Omental fat pad (tissue), 4 donors: ENCODE results near the gene ZFP90. TPM values are rescaled to one million over a fixed set of nuclear protein-coding genes. Genes with fewer than 3 reads are reported as not detected.
"Not testable (repeated sequence)": the region's sequence is repeated elsewhere in the genome, so short reads cannot be mapped to it uniquely, and the experiment has no call there.

Experiments
- ATAC-seq: fragments of 150-250 bp; one replicate; pipeline ENCODE4 v1.9.1; 2016; ENCODE audit warnings: mild to moderate bottlenecking, moderate library complexity; ENCODE audit not compliant: low FRiP score
- DNase-seq: peaks from one replicate; pipeline ENCODE4 v3.0.0-alpha.2; 2019; ENCODE audit warnings: low spot score
- total RNA-seq, 4 donors: library from RNA; depleted of rRNA; stranded (reverse); fragments of >200 nt; gene quantifications; one replicate each; pipeline ENCODE4 v1.1.0, GENCODE V29; 2016
- TF ChIP-seq, protein P1 (sequence below), 3 donors: fragments of 450-650 bp; IDR thresholded peaks; one replicate each; pipeline ENCODE4 v1.5.1; 2016 to 2017; ENCODE audit warnings: antibody characterized with exemption in 3 of 3, mild to moderate bottlenecking in 3 of 3, moderate library complexity in 2 of 3

The ZFP90 gene
- total RNA-seq, 4 donors from 2014 or later: 12.8 to 44.1 (median 18.3) TPM

DNA sequence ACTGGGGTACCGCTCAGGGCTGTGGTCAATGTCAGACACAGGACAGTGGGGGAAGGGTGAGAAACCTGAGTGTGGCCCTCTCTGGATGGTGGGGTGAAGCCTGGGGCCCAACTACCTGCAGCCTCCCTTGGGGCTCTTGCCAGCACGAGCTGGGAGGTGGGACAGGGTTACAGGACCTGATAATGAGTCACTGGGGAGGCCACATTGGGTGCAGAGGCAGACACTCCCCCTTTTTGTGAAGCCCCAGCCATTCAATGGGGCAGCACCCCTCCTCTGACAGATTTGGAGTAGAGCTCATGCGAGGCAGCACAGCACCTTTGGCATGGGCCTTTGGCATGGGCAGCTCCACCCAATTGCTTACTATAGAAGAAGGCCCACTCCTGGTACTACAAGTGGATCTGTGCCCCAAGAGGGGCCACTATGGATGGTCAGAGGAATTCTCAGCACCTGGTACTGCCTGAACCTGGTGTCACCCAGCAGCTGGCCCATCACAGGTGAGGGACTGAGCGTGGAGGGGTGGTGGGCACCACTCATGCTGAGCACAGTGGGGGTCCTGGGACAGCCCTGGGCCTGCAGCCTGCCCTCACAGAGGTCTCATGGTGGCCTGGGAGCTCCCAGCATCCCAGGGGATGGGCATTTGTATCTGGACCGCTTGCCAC lies 45.5 kb upstream of the ZFP90 start:
- TF ChIP-seq, protein P1, sequence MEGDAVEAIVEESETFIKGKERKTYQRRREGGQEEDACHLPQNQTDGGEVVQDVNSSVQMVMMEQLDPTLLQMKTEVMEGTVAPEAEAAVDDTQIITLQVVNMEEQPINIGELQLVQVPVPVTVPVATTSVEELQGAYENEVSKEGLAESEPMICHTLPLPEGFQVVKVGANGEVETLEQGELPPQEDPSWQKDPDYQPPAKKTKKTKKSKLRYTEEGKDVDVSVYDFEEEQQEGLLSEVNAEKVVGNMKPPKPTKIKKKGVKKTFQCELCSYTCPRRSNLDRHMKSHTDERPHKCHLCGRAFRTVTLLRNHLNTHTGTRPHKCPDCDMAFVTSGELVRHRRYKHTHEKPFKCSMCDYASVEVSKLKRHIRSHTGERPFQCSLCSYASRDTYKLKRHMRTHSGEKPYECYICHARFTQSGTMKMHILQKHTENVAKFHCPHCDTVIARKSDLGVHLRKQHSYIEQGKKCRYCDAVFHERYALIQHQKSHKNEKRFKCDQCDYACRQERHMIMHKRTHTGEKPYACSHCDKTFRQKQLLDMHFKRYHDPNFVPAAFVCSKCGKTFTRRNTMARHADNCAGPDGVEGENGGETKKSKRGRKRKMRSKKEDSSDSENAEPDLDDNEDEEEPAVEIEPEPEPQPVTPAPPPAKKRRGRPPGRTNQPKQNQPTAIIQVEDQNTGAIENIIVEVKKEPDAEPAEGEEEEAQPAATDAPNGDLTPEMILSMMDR (IDR thresholded peaks at IDR 0.05): no peak
- no peak for DNase-seq

DNA sequence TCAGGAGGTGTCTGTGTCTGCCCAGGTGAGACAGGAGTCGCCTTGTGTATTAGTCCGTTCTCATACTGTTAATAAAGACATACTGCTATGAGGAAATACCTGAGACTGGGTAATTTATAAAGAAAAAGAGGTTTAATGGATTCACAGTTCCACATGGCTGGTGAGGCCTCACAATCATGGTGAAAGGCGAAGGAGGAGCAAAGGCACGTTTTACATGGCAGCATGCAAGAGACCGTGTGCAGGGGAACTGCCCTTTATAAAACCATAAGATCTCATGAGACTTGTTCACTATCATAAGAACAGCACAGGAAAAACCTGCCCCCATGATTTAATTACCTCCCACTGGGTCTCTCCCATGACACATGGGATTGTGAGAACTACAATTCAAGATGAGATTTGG lies 44.8 kb upstream of the ZFP90 start:
- ATAC-seq, DNase-seq: not testable (repeated sequence)

More for the DNA sequence above, 45.5 kb upstream of the ZFP90 start:
- ATAC-seq: no peak

DNA sequence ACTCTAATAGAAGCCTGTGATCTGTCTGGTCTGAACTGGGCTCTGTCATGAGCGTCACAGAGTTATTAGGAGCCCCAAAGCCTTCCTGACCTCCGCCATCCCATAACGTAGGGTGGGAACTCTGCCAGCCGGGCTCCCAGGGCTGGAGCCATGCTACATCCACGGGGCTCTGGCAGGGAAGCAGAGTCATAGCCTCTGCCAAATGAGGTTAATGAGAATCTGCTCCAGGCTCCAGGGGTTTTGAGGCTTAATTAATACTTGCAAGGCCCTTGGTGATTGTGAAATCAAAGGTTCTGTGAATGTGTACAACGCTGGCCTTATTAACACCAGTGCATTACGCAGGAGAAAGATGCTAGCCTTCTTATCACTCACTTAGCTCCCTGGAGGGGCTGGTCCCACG lies 42.4 kb upstream of the ZFP90 start:
- DNase-seq (no peak), ATAC-seq (no peak)
- TF ChIP-seq, protein P1 (IDR thresholded peaks at IDR 0.05): no peak

DNA sequence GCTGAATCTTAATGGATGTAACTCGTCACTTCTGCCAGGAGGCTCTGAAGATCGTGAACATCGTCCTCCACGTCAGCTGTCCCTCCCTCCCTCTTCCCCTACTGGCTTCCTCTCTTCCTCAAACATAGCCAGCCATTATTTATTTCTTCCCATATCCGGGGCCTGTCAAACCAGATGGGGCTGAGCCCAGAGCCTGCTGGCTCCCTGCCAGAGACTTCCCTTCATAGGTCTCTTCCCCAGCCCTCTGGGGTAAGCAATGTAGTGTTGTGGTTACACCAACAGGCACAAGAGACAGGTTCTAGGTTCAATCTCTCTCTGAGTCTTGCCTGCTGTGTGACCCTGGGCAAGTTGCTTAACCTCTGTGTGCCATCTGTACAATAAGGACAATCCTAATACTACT lies 40.1 kb upstream of the ZFP90 start:
- ATAC-seq (no peak), DNase-seq (no peak)
- TF ChIP-seq, protein P1 (IDR thresholded peaks at IDR 0.05): no peak

DNA sequence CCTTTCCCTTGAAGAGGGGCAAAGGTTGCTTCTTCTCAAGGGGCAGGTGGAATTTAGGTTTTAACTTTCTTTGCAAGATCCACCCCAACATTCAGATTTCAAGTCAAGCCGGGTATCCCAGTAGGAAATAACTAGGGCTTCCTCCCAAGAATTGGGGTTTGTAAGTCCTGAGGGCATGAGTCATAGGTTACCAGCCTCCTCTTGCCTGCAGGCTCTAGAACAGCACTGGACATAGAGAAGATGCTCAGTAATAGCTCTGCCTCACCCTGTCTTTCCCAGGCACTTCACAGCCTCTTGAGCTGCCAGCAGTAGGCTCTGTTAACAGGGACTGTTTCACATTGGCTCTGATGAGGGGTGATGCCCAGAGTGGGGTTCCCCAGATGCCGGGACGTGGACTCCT lies 35.8 kb upstream of the ZFP90 start:
- TF ChIP-seq, protein P1 (IDR thresholded peaks at IDR 0.05): no peak
- ATAC-seq (peak; percentile 45), DNase-seq (no peak)

DNA sequence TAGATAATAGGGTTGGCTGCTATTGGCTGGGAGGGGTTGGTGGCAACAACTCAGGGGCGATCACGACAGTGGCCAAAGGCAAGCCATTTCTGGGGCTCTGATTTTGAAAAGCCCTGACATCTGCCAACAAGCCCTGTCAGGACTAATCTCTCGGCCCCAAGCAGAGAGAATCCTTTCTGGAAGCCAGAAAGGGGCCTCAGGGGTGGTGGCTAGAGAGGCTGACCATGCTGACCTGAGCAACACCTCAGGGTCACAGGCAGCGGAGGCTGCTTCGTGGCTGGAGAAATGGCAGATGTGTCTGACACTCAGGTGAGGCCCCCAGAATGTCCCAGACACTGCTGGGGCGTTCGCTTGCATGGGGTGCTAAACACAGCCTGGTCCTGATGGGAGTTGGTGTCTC lies 35.0 kb upstream of the ZFP90 start:
- ATAC-seq (no peak), DNase-seq (no peak)
- TF ChIP-seq, protein P1 (IDR thresholded peaks at IDR 0.05): no peak

DNA sequence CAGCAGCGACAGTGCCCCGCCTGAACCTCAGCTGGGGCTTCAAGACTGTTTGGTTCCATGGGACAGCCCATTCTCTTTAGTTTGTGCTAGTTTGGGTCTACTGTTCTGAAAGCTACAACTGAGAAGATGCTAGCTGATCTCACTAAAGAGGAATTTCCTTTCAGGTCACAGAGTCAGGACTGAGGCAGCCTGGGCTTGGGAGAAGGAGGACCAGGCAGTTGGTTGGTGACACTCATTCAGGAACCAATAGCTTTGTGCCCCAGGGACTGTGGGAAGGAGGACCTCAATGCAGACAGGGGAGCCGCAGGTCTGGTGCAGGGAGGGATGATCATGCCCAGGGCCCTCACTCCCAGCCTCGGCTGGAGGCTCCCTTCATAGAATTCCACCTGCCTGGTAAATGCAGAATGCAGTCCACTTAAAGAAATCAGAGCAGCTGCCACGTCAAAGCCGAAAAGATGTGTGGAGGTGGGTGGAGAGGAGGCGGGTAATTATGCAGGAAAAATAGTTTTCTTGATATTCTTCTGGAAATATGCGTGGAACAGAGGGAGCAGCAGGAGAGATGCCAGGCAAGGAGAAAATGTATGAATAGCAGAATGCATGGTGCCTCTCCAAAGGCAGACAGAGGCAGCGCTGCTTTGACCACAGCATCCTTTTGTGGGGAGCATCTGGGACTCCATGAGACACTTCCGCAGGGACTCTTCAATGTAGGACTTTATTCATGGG lies 32.6 kb upstream of the ZFP90 start:
- TF ChIP-seq, protein P1 (IDR thresholded peaks at IDR 0.05): no peak
- no peak for DNase-seq

More for the DNA sequence above, 32.6 kb upstream of the ZFP90 start:
- ATAC-seq: no peak
